ENCODE data around the gene JAM2.
"Not testable (repeated sequence)": the region's sequence is repeated elsewhere in the genome, so short reads cannot be mapped to it uniquely, and the experiment has no call there.

Gene JAM2

GRCh38 chr21:25646474-25646873 is 7.4 kb downstream of the JAM2 start:
- DNase-seq: no peak

- no peak for DNase-seq
Observed at GRCh38 chr21:25647647-25648046, 8.6 kb downstream of the JAM2 start.

- DNase-seq: no peak
Observed at GRCh38 chr21:25649146-25649545, 10.1 kb downstream of the JAM2 start.

GRCh38 chr21:25656412-25656811 is 17.4 kb downstream of the JAM2 start:
- DNase-seq: no peak

- DNase-seq: no peak
Observed at GRCh38 chr21:25657140-25657539, 18.1 kb downstream of the JAM2 start.

- DNase-seq: no peak
Observed at GRCh38 chr21:25658427-25659035, 19.5 kb downstream of the JAM2 start.

- no peak for DNase-seq
Observed at GRCh38 chr21:25660233-25660632, 21.2 kb downstream of the JAM2 start.

GRCh38 chr21:25664491-25664931 is 25.5 kb downstream of the JAM2 start:
- no peak for DNase-seq

GRCh38 chr21:25670726-25671125 is 31.7 kb downstream of the JAM2 start:
- DNase-seq: no peak

- DNase-seq: no peak
Observed at GRCh38 chr21:25676451-25676850, 37.4 kb downstream of the JAM2 start.

GRCh38 chr21:25682382-25682781 is 43.3 kb downstream of the JAM2 start:
- DNase-seq: no peak

- DNase-seq: no peak
Observed at GRCh38 chr21:25687787-25688186, 48.7 kb downstream of the JAM2 start.

- no peak for DNase-seq
Observed at GRCh38 chr21:25688275-25689155, 49.5 kb downstream of the JAM2 start.

GRCh38 chr21:25689226-25689625 is 50.2 kb downstream of the JAM2 start:
- DNase-seq: no peak

GRCh38 chr21:25691976-25692375 is 52.9 kb downstream of the JAM2 start:
- no peak for DNase-seq

GRCh38 chr21:25695461-25695860 is 56.4 kb downstream of the JAM2 start:
- not testable (repeated sequence) for DNase-seq

- no peak for DNase-seq
Observed at GRCh38 chr21:25700741-25701140, 61.7 kb downstream of the JAM2 start.

GRCh38 chr21:25701529-25701928 is 62.5 kb downstream of the JAM2 start:
- DNase-seq: no peak

- DNase-seq: peak; percentile 29
Observed at GRCh38 chr21:25708467-25709065, 69.5 kb downstream of the JAM2 start.

- DNase-seq: no peak
Observed at GRCh38 chr21:25709684-25710265, 70.7 kb downstream of the JAM2 start.

GRCh38 chr21:25710550-25710949 is 71.5 kb downstream of the JAM2 start:
- no peak for DNase-seq

GRCh38 chr21:25714066-25714465 is 75.0 kb downstream of the JAM2 start:
- DNase-seq: not testable (repeated sequence)

- DNase-seq: no peak
Observed at GRCh38 chr21:25717491-25718147, 78.6 kb downstream of the JAM2 start.
